ENCODE measurements around the gene TBC1D5.
"Not testable (repeated sequence)": the region's sequence is repeated elsewhere in the genome, so short reads cannot be mapped to it uniquely, and the experiment has no call there.

The TBC1D5 gene

GRCh38 chr3:17546500-17547255, 195.8 kb downstream of the TBC1D5 start:
- DNase-seq (ENCODE audit: low read depth) = no peak

DNA sequence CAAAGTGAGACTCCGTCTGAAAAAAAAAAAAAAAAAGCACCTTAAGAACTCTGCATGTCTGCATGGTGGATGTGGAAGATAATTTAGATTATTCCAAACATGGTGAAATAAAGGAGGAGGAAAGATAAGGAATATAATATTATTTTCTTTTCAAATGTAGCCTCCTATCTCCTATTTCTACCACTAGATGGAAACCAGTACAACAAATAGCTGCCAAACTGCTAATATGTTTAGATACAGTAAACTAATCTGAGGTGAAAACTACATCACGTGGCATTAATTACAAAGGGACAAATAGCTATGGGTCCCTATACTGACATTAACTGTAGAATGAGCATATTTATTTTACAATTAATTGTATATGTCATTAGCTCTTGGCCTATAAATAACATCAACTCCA, 197.8 kb downstream of the TBC1D5 start:
- no peak for DNase-seq (ENCODE audit: low read depth)

- no peak for DNase-seq (ENCODE audit: low read depth)
These were observed 199.8 kb downstream of the TBC1D5 start for GRCh38 chr3:17542591-17542990.

DNA sequence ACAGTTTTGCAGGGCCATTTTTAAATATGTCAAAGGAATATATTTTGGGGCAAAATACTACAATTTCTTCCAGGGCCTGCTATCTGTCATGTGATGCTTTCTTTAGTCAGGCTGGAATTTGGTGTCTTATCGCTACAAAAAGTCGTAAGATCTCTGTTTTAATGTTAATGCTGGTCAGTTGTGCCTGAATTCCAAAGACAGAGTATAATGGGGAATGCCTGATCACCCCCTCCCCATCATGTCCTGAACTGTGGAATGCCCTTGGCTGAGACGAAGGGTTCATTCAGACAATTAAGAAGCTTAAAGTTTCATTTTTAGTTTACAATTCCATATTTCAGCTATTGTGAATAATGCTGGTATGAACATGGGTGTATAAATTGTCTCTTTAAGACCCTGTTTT, 203.0 kb downstream of the TBC1D5 start:
- no peak for DNase-seq (ENCODE audit: low read depth)

GRCh38 chr3:17535274-17535673, 207.2 kb downstream of the TBC1D5 start:
- no peak for DNase-seq (ENCODE audit: low read depth)

DNA sequence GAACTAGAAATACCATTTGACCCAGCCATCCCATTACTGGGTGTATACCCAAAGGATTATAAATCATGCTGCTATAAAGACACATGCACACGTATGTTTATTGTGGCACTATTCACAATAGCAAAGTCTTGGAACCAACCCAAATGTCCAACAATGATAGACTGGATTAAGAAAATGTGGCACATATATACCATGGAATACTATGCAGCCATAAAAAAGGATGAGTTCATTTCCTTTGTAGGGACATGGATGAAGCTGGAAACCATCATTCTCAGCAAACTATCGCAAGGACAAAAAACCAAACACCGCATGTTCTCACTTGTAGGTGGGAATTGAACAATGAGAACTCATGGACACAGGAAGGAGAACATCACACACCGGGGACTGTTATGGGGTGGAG, 210.0 kb downstream of the TBC1D5 start:
- DNase-seq (ENCODE audit: low read depth) = not testable (repeated sequence)

- no peak for DNase-seq (ENCODE audit: low read depth)
These were observed 212.8 kb downstream of the TBC1D5 start for GRCh38 chr3:17529677-17530076.

GRCh38 chr3:17518189-17519059, 224.0 kb downstream of the TBC1D5 start:
- no peak for DNase-seq (ENCODE audit: low read depth)

- DNase-seq (ENCODE audit: low read depth) = no peak
These were observed 226.8 kb downstream of the TBC1D5 start for GRCh38 chr3:17515445-17516234.

GRCh38 chr3:17514597-17514996, 227.8 kb downstream of the TBC1D5 start:
- DNase-seq (ENCODE audit: low read depth) = no peak

- no peak for DNase-seq (ENCODE audit: low read depth)
These were observed 232.2 kb downstream of the TBC1D5 start for GRCh38 chr3:17510265-17510664.

- DNase-seq (ENCODE audit: low read depth) = no peak
These were observed 234.2 kb downstream of the TBC1D5 start for GRCh38 chr3:17508180-17508752.

- no peak for DNase-seq (ENCODE audit: low read depth)
These were observed 235.0 kb downstream of the TBC1D5 start for GRCh38 chr3:17507480-17507879.

- DNase-seq (ENCODE audit: low read depth) = no peak
These were observed 236.6 kb downstream of the TBC1D5 start for GRCh38 chr3:17505856-17506255.

DNA sequence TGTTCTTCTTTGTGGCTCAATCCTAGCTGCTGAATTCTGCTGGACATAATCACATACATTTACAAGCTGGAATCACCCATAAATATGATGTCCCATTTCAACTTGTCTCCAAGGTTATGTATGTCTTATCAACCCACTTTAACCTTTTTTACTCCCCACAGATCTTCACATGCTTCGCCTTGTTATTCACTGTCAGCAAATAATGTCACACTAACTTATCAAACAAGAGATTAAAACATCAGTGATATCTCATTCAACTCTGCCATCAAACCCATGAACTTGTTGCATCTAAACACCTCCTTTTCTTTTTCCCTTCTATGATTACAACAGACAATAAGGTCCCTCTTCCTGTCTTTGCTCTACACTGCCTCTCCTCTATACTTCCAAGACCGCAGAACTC, 240.7 kb downstream of the TBC1D5 start:
- no peak for DNase-seq (ENCODE audit: low read depth)

DNA sequence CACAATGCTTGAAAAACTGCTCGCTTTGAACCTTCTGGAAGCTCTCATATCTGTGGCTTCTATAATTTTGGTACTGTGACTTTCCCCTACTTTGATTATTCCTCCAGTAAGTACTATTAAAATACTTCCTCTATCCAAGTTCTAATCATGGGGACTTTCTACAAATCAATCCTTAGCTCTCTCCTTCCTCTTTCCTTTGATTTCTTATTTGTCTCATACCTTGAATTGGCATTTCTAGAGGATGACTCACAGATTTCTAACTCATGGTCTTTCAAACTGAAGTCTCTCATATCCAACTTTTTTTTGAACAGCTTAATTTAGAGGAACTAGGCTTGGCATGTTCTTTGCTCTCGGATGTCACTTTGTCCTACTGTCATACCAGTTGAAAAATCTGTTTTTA, 241.8 kb downstream of the TBC1D5 start:
- DNase-seq (ENCODE audit: low read depth) = no peak

DNA sequence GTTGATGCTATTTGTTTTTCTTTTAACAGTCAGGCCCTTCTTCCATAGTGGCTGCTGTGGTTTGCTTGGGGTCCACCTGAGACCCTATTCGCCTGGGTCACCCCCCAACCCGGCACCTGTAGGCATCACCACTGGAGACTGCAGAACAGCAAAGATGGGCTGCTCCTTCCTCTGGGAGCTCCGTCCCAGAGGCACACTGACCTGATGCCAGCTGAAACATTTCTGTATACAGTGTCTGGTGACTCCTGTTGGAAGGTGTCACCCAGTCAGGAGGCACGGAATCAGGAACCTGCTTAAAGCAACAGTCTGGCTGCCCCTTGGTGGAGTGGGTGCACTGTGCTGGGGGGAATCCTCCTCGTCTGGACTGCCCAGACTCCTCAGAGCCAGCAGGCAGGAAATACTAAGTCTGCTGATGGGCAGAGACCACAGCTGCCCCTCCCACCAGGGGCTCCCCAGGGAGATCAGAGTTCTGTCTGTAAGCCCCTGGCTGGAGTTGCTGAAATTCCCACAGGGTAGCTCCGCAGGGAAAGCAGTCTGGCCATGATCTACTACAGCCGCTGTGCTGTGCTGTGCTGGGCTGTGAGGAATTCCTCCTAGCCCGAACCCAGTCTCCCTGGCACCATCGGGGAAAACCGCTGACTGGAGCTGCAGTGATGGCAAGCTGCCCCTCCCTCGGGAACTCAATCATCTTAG, 248.2 kb downstream of the TBC1D5 start:
- DNase-seq (ENCODE audit: low read depth) = no peak

- no peak for DNase-seq (ENCODE audit: low read depth)
These were observed 250.8 kb downstream of the TBC1D5 start for GRCh38 chr3:17491601-17492000.

- not testable (repeated sequence) for DNase-seq (ENCODE audit: low read depth)
These were observed 251.2 kb downstream of the TBC1D5 start for GRCh38 chr3:17491190-17491589.

DNA sequence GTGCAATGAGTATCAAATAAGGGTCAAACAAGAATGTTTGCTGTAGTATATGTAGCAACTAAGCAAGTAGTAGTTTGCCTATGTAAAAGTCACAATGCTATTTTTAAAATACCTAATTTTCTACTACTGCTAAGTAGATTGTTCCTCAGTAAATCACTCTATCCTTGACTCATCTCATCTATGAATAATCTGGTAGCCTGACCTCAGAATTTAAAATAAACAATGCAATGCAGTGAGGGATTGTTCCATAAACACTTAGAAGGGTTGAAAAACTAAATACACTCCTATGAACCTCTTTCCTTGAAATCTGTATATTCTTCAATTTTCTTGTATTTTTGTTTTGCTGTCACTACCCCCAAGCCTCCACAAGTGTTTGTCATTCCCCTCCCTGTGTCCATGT, 253.3 kb downstream of the TBC1D5 start:
- DNase-seq (ENCODE audit: low read depth) = no peak

DNA sequence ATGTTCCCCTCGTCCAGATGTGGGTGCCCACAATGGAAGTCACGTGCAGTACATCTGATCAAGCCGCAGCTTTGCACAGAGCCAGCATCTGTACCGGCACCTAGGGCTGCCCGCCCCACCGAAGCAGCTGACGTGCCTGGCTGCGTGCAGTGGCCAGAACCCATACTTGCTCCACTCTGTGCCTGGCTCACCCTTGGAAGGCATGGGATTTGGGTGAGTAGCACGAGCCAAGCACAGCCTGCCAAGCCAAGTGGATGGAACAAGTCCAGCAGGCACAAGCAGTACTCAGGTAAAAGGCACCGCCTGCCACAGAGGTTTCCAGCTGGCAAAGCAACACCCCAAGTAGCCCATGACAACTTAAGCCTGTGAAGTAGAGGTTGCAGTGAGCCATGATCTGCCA, 261.3 kb downstream of the TBC1D5 start:
- DNase-seq (ENCODE audit: low read depth) = no peak
